Fibroblast of lung (primary cell): Measurements from ENCODE around the gene COL9A2. TPM values are rescaled to one million over a fixed set of nuclear protein-coding genes. Genes with fewer than 3 reads are reported as not detected.

Source experiments
- DNase-seq, 2 donors: peaks; one replicate each; pipeline versions ENCODE4 v3.0.0 to v3.0.0-alpha.2; 2010; ENCODE audit warnings: low read depth in 2 of 2
- H2AFZ ChIP-seq: 2 replicates; pipeline ENCODE4 v1.5.1; 2012; ENCODE audit warnings: low read length, control low read depth, inconsistent platforms
- H3K27ac ChIP-seq: 2 replicates; pipeline ENCODE4 v1.5.1; 2011; ENCODE audit warnings: low read length, control low read depth; ENCODE audit not compliant: insufficient read depth
- H3K27me3 ChIP-seq: 2 replicates; pipeline ENCODE4 v1.5.1; 2011; ENCODE audit warnings: mild to moderate bottlenecking, low read length; ENCODE audit not compliant: control insufficient read depth, insufficient read depth
- H3K36me3 ChIP-seq: 2 replicates; pipeline ENCODE4 v1.5.1; 2011; ENCODE audit warnings: low read length; ENCODE audit not compliant: control insufficient read depth, insufficient read depth
- H3K4me1 ChIP-seq: 2 replicates; pipeline ENCODE4 v1.5.1; 2011; ENCODE audit warnings: low read length; ENCODE audit not compliant: control insufficient read depth, insufficient read depth; ENCODE audit errors: extremely low read depth
- H3K4me2 ChIP-seq: 2 replicates; pipeline ENCODE4 v1.5.1; 2011; ENCODE audit warnings: low read length, control low read depth; ENCODE audit not compliant: insufficient read depth; ENCODE audit errors: extremely low read depth
- H3K4me3 ChIP-seq, 4 experiments: fragments of 200-600 bp in 1 of 4; sonication (generic) in 1 of 4; replicated peaks in 1 of 4; 2 replicates each; pipeline ENCODE4 v1.5.1; 2011 to 2016; ENCODE audit warnings: low read length in 4 of 4, low read depth in 3 of 4, mild to moderate bottlenecking in 3 of 4, control low read depth in 2 of 4, inconsistent platforms in 1 of 4, mixed read lengths in 1 of 4; ENCODE audit not compliant: insufficient read depth in 1 of 4; ENCODE audit errors: control extremely low read depth in 1 of 4
- H3K79me2 ChIP-seq: 2 replicates; pipeline ENCODE4 v1.5.1; 2012; ENCODE audit warnings: mild to moderate bottlenecking, low read length, inconsistent platforms; ENCODE audit not compliant: control insufficient read depth, insufficient read depth
- H3K9ac ChIP-seq: 2 replicates; pipeline ENCODE4 v1.5.1; 2011; ENCODE audit warnings: mild to moderate bottlenecking, low read length, control low read depth; ENCODE audit not compliant: insufficient read depth
- H3K9me3 ChIP-seq: 2 replicates; pipeline ENCODE4 v1.5.1; 2012; ENCODE audit warnings: low read depth, low read length; ENCODE audit not compliant: control insufficient read depth, insufficient read depth
- H4K20me1 ChIP-seq: 2 replicates; pipeline ENCODE4 v1.5.1; 2011; ENCODE audit warnings: low read length; ENCODE audit not compliant: control insufficient read depth, insufficient read depth; ENCODE audit errors: extremely low read depth
- EZH2 ChIP-seq: IDR thresholded peaks from 2 replicates; pipeline ENCODE4 v1.5.1; 2012; ENCODE audit warnings: low read length, control low read depth, mild to moderate bottlenecking; ENCODE audit errors: missing control alignments
- polyA minus RNA-seq: library from RNA; depleted of rRNA, polyadenylated mRNA; stranded (reverse); fragments of >200 nt; gene quantifications from 2 replicates; pipeline ENCODE4 v1.2.3, GENCODE V29; 2011; ENCODE audit warnings: low replicate concordance
- polyA plus RNA-seq, 2 donors: library from polyadenylated mRNA; depleted of rRNA in 1 of 2; stranded (reverse) in 1 of 2; unstranded in 1 of 2; fragments of >200 nt; gene quantifications; 2 replicates each; pipeline ENCODE4 v1.2.1, GENCODE V29; 2011 to 2012; ENCODE audit warnings: missing spikeins in 1 of 2
- total RNA-seq: library from RNA; depleted of rRNA; stranded (reverse); fragments of >200 nt; gene quantifications from 2 replicates; pipeline ENCODE4 v1.2.1, GENCODE V29; 2014
- TF ChIP-seq, protein P1 (sequence below), 2 donors: IDR thresholded peaks in 1 of 2; conservative IDR thresholded peaks in 1 of 2; 1 replicate in 1 of 2; 2 replicates in 1 of 2; pipeline ENCODE4 v1.5.1; 2011 to 2012; ENCODE audit warnings: low read length in 2 of 2, control low read depth in 1 of 2, inconsistent platforms in 1 of 2, low read depth in 1 of 2, mild to moderate bottlenecking in 1 of 2

The COL9A2 gene
- total RNA-seq (2.1 and 2.8 TPM in 2 replicates), polyA plus RNA-seq (0.40 and 1.3 TPM in 2 replicates), polyA minus RNA-seq (0.96 and 1.6 TPM in 2 replicates)
- 0.97 and 3.0 TPM in 2 replicates for polyA plus RNA-seq (2012)

DNA sequence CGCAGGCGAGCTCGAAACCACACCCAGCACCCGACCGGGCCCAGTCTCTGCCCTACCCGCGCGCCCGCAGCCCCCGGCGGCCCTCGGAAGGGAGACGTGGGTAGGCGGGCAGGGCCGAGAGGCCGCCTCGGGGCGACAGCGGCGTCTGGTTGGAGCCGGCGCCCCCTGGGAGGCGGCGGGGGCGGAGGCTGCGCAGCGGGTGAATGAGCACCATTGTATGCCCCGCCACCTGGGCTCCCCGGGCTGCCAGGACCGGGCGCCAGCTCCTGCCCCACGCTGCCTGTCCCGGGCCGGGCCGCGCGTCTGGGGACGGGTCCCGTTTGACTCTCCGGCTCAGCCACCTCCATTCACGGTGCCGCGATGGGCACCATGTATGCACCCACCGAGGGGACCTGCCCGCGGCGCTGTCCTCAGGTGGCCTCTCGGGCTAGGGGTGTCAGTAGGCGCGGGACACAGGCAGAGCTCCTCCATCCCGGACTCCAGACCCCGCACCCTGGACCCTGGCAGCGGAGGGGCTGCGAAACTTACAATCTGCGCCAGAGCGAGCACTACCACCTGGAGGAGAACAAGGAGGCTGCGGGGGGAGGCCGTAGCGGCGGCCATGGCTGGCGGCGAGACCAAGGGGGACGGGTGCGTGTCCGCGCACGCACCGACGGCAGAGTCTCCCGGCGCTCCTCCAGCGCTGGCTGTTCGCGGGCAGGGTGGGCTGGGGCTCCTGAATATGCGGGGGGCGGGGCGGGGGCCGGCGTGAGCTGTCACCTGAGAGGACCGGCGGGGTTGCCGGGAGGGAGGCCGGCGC is at the start of gene COL9A2:
Gene COL9A2, minus strand, starts transcription at position 692 of the 799 bp plus-strand sequence. Its CDS starts 89 bp downstream, at position 603.
- Histone ChIP-seq H2AFZ (peak within 1 kb of the TSS; percentile 62), H3K4me3 (peak within 1 kb of the TSS in 3 of 4 experiments; percentile 3 to 27 (median 10))
- peak in 1 of 2 donors; percentile 33 for DNase-seq

DNA sequence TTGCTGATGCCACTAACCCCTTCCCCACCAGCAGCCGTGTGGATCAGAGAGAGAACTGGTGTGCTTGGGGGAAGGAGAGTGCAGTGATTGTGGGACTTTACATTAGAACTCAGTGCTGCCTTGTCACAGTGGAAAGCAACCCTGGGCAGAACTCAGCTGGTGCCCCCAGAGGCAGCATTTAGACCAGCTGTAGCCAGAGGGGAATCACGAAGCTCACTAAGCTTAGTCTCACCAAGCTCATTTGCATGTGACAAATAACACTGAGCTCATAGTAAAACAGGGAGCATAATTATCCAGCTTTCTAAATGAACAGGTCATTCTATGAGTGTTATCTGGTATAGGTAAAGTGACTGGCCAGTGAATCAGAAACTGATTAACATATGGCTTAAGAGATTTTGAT is 46.6 kb upstream of the COL9A2 start:
- Histone ChIP-seq H3K4me1 (no peaks in the 10 kb centered on the region), H4K20me1 (no peaks in the 10 kb centered on the region), H2AFZ (no peak overlapping the region), H3K9me3 (no peaks in the 10 kb centered on the region), H3K36me3 (no peaks in the 10 kb centered on the region), H3K9ac (no peak overlapping the region), H3K27ac (no peak overlapping the region), H3K27me3 (peaks cover 4% of the 10 kb centered on the region), H3K4me3 (no peak overlapping the region), H3K4me2 (no peak overlapping the region), H3K79me2 (no peaks in the 10 kb centered on the region)
- DNase-seq, result no peak
- TF ChIP-seq, protein P1, sequence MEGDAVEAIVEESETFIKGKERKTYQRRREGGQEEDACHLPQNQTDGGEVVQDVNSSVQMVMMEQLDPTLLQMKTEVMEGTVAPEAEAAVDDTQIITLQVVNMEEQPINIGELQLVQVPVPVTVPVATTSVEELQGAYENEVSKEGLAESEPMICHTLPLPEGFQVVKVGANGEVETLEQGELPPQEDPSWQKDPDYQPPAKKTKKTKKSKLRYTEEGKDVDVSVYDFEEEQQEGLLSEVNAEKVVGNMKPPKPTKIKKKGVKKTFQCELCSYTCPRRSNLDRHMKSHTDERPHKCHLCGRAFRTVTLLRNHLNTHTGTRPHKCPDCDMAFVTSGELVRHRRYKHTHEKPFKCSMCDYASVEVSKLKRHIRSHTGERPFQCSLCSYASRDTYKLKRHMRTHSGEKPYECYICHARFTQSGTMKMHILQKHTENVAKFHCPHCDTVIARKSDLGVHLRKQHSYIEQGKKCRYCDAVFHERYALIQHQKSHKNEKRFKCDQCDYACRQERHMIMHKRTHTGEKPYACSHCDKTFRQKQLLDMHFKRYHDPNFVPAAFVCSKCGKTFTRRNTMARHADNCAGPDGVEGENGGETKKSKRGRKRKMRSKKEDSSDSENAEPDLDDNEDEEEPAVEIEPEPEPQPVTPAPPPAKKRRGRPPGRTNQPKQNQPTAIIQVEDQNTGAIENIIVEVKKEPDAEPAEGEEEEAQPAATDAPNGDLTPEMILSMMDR (conservative IDR thresholded peaks at IDR 0.05 in 1 of 2, IDR thresholded peaks at IDR 0.05 in 1 of 2; ENCODE audit: low read depth in 1 of 2, low read length in 2 of 2), result no peak
- TF ChIP-seq EZH2, result no peak

More for the DNA sequence above, at the start of gene COL9A2:
- Histone ChIP-seq H3K4me1 (peaks cover 4% of the 10 kb centered on the region), H3K79me2 (no peaks in the 10 kb centered on the region), H3K27ac (no peak within 1 kb of the TSS), H3K9me3 (no peaks in the 10 kb centered on the region), H3K9ac (no peak within 1 kb of the TSS), H3K36me3 (no peaks in the 10 kb centered on the region), H3K4me2 (peak within 1 kb of the TSS; percentile 41), H3K27me3 (peaks cover 31% of the 10 kb centered on the region), H4K20me1 (no peaks in the 10 kb centered on the region)
- TF ChIP-seq, protein P1 (conservative IDR thresholded peaks at IDR 0.05 in 1 of 2, IDR thresholded peaks at IDR 0.05 in 1 of 2; ENCODE audit: low read depth in 1 of 2, low read length in 2 of 2), result no peak
- TF ChIP-seq EZH2, result peak; percentile 52

DNA sequence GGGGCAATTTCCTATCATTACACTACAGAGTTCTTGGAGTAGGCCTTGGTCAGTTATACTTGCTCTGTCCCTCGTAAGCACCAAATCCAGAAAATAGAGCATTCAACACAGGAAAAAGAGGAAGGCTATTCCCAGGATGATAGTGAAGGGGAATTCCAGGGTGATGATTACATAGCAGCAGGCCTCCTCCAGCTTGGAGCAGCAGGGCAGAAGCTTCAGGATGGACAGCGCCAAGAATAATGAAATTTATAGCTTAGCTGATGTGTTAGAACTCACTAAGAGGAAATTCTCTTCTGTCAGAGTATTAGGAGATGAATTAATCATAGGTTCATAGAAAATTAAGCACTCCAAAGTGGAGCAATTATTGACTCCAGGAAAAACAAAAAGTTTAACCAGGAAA is 45.6 kb upstream of the COL9A2 start:
- no peaks in the 10 kb centered on the region for H3K9me3 ChIP-seq
- no peak overlapping the region for H2AFZ ChIP-seq
- TF ChIP-seq, protein P1 (conservative IDR thresholded peaks at IDR 0.05 in 1 of 2, IDR thresholded peaks at IDR 0.05 in 1 of 2; ENCODE audit: low read depth in 1 of 2, low read length in 2 of 2), result no peak
- TF ChIP-seq EZH2, result no peak
- no peak overlapping the region for H3K4me3 ChIP-seq
- H3K36me3 ChIP-seq, result no peaks in the 10 kb centered on the region
- no peaks in the 10 kb centered on the region for H3K4me1 ChIP-seq
- no peak overlapping the region for H3K4me2 ChIP-seq
- no peak overlapping the region for H3K27ac ChIP-seq
- no peak overlapping the region for H3K9ac ChIP-seq
- peaks cover 4% of the 10 kb centered on the region for H3K27me3 ChIP-seq
- peak in 1 of 2 donors; percentile 44 for DNase-seq
- no peaks in the 10 kb centered on the region for H4K20me1 ChIP-seq
- no peaks in the 10 kb centered on the region for H3K79me2 ChIP-seq
